Loucy (cell line): Measurements from ENCODE around the gene SORCS2.

ENCODE experiments used
- H2AFZ ChIP-seq: fragments of 200-600 bp; sonication (generic); 2 replicates; pipeline ENCODE4 v1.6.0; 2016; ENCODE audit warnings: antibody characterized with exemption, mild to moderate bottlenecking, low read length, moderate library complexity
- H3F3A ChIP-seq: fragments of 200-600 bp; 2 replicates; pipeline ENCODE4 v1.6.0; 2016; ENCODE audit warnings: antibody characterized with exemption, low read depth, mild to moderate bottlenecking
- H3K27me3 ChIP-seq: fragments of 200-600 bp; sonication (generic); 2 replicates; pipeline ENCODE4 v1.6.1; 2014; ENCODE audit warnings: low read length, mild to moderate bottlenecking; ENCODE audit not compliant: insufficient read depth, poor library complexity, severe bottlenecking
- H3K36me3 ChIP-seq: fragments of 200-600 bp; sonication (generic); 2 replicates; pipeline ENCODE4 v1.6.1; 2016; ENCODE audit warnings: low read length; ENCODE audit not compliant: insufficient read depth
- H3K4me1 ChIP-seq: fragments of 200-600 bp; sonication (generic); 2 replicates; pipeline ENCODE4 v1.5.1; 2014; ENCODE audit warnings: low read length, mild to moderate bottlenecking; ENCODE audit not compliant: insufficient read depth, poor library complexity, severe bottlenecking
- H3K4me2 ChIP-seq: fragments of 200-600 bp; sonication (generic); 2 replicates; pipeline ENCODE4 v1.6.0; 2014; ENCODE audit warnings: antibody characterized with exemption, low read length, low read depth, mild to moderate bottlenecking; ENCODE audit not compliant: poor library complexity, severe bottlenecking
- H3K4me3 ChIP-seq: fragments of 200-600 bp; sonication (generic); 2 replicates; pipeline ENCODE4 v1.5.1; 2014; ENCODE audit warnings: low read length, mild to moderate bottlenecking, mixed read lengths; ENCODE audit not compliant: poor library complexity, severe bottlenecking
- H3K79me2 ChIP-seq: fragments of 200-600 bp; sonication (generic); 2 replicates; pipeline ENCODE4 v1.6.1; 2014; ENCODE audit warnings: low read length; ENCODE audit not compliant: insufficient read depth
- H3K9ac ChIP-seq: fragments of 200-600 bp; sonication (generic); 2 replicates; pipeline ENCODE4 v1.6.0; 2014; ENCODE audit warnings: mild to moderate bottlenecking, low read depth, low read length, moderate library complexity; ENCODE audit not compliant: poor library complexity, severe bottlenecking
- H3K9me2 ChIP-seq: fragments of 200-600 bp; sonication (generic); replicated peaks from 2 replicates; pipeline ENCODE4 v1.6.1; 2016; ENCODE audit warnings: low read depth, low read length, mixed read lengths
- H3K9me3 ChIP-seq: fragments of 200-600 bp; sonication (generic); 2 replicates; pipeline ENCODE4 v1.6.1; 2014; ENCODE audit warnings: mild to moderate bottlenecking, antibody characterized with exemption, low read length, low read depth; ENCODE audit not compliant: insufficient read depth
- H4K20me1 ChIP-seq: fragments of 200-600 bp; sonication (generic); 2 replicates; pipeline ENCODE4 v1.6.0; 2014; ENCODE audit warnings: antibody characterized with exemption, low read length, mild to moderate bottlenecking; ENCODE audit not compliant: insufficient read depth, poor library complexity, severe bottlenecking
- CTCF ChIP-seq: fragments of 200-600 bp; sonication (generic); conservative IDR thresholded peaks from 2 replicates; pipeline ENCODE4 v1.5.1; 2014; ENCODE audit warnings: mild to moderate bottlenecking, antibody characterized with exemption, low read length
- EZH2phosphoT487 ChIP-seq: fragments of 200-600 bp; IDR thresholded peaks from 2 replicates; pipeline ENCODE4 v1.6.1; 2018; ENCODE audit warnings: antibody characterized with exemption, mild to moderate bottlenecking, moderate library complexity, borderline replicate concordance

Gene SORCS2

DNA sequence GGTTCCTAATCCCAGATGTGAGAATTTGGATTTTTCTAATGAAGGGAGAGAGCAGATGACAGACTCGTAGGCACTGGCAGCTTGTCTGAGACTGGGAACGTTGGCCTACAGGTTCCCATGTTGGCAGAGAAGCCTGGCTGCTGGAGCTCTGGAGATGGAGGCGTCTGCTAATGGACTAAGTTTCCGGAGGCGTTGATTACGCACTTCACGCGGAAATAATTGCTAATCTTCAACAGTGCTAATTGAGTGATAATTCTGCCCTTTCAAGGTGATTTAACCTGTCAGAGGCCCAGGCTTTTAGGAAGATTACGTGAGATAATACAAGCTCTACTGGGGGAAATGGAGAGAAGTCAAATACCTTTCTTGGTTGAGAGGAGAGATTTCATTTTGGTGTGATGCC lies 165.0 kb downstream of the SORCS2 start:
- Histone ChIP-seq H3K36me3 (no peaks in the 10 kb centered on the region), H3K4me3 (no peak overlapping the region), H3K27me3 (no peaks in the 10 kb centered on the region), H3K9ac (no peak overlapping the region), H3K4me1 (no peaks in the 10 kb centered on the region), H3K4me2 (no peak overlapping the region), H4K20me1 (no peaks in the 10 kb centered on the region), H3F3A (no peaks in the 10 kb centered on the region), H3K9me3 (peaks cover 3% of the 10 kb centered on the region; the same call in 1 of the 2 replicates), H2AFZ (no peak overlapping the region), H3K9me2 (no peaks in the 10 kb centered on the region), H3K79me2 (no peaks in the 10 kb centered on the region)
- TF ChIP-seq CTCF (no peak), EZH2phosphoT487 (no peak)

GRCh38 chr4:7358100-7358735 lies 165.9 kb downstream of the SORCS2 start:
- H3F3A ChIP-seq, result no peaks in the 10 kb centered on the region
- H3K9me2 ChIP-seq, result no peaks in the 10 kb centered on the region
- no peak overlapping the region for H3K9ac ChIP-seq
- no peak overlapping the region for H3K4me3 ChIP-seq
- no peaks in the 10 kb centered on the region for H4K20me1 ChIP-seq
- H2AFZ ChIP-seq, result no peak overlapping the region
- TF ChIP-seq CTCF (no peak), EZH2phosphoT487 (no peak)
- no peaks in the 10 kb centered on the region for H3K36me3 ChIP-seq
- H3K27me3 ChIP-seq, result no peaks in the 10 kb centered on the region
- H3K4me2 ChIP-seq, result no peak overlapping the region
- H3K4me1 ChIP-seq, result no peaks in the 10 kb centered on the region
- H3K9me3 ChIP-seq, result peaks cover 7% of the 10 kb centered on the region; the same call in 1 of the 2 replicates
- H3K79me2 ChIP-seq, result no peaks in the 10 kb centered on the region

DNA sequence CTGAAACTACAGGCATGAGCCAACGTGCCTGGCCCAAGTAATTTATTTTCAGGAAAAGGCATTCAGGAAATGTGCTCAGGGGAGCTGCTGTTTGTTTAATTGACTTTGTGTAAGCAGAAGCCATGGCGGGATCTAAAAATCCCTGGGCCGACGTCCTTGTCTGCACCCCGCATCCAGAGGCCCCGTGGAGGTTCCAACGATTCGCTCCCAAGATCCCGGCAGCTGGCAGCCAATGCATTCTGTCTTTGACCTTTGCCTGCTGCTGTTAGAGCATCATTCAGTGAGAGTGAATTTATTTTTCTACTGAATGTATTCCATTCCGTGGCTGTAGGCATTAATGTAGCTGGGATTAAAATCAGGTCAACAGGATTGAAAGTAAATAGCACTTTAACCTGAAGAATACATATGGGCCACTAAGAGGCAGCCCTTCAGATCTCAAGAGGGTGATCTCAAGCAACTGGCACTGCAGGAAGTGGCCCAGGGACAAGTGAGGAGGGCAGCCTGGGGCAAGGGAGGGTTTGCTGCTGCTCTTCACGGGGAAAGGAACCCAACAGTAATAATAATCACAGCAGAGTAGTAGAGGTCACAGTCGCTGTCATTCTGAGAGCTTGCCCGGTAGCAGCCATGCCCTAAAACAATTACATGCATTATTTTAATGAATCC lies 167.2 kb downstream of the SORCS2 start:
- H3K4me2 ChIP-seq, result no peak overlapping the region
- H3K4me1 ChIP-seq, result no peaks in the 10 kb centered on the region
- H2AFZ ChIP-seq, result no peak overlapping the region
- H3K27me3 ChIP-seq, result no peaks in the 10 kb centered on the region
- no peak for TF ChIP-seq CTCF
- no peak for TF ChIP-seq EZH2phosphoT487
- H4K20me1 ChIP-seq, result no peaks in the 10 kb centered on the region
- H3K4me3 ChIP-seq, result no peak overlapping the region
- H3K79me2 ChIP-seq, result no peaks in the 10 kb centered on the region
- no peaks in the 10 kb centered on the region for H3K9me2 ChIP-seq
- no peaks in the 10 kb centered on the region for H3K36me3 ChIP-seq
- no peak overlapping the region for H3K9ac ChIP-seq
- peaks cover 7% of the 10 kb centered on the region; the same call in 1 of the 2 replicates for H3K9me3 ChIP-seq
- H3F3A ChIP-seq, result no peaks in the 10 kb centered on the region
